ENCODE measurements around the gene MRC2.
"Not testable (repeated sequence)": the region's sequence is repeated elsewhere in the genome, so short reads cannot be mapped to it uniquely, and the experiment has no call there.

Gene MRC2

GRCh38 chr17:62627219-62627903, at the start of gene MRC2:
MRC2 (plus strand) TSS chr17:62627670; CDS start chr17:62627803, 133 bp downstream.
- DNase-seq, result no peak

- DNase-seq, result no peak
Measured at GRCh38 chr17:62578757-62579487, 48.5 kb upstream of the MRC2 start.

GRCh38 chr17:62580947-62581346, 46.5 kb upstream of the MRC2 start:
- DNase-seq, result no peak

GRCh38 chr17:62581764-62582163, 45.7 kb upstream of the MRC2 start:
- DNase-seq, result no peak

- no peak for DNase-seq
Measured at GRCh38 chr17:62587554-62587953, 39.9 kb upstream of the MRC2 start.

- no peak for DNase-seq
Measured at GRCh38 chr17:62588109-62588508, 39.4 kb upstream of the MRC2 start.

GRCh38 chr17:62591333-62591732, 36.1 kb upstream of the MRC2 start:
- DNase-seq, result no peak

GRCh38 chr17:62591822-62592221, 35.6 kb upstream of the MRC2 start:
- DNase-seq, result not testable (repeated sequence)

- DNase-seq, result no peak
Measured at GRCh38 chr17:62592341-62593099, 35.0 kb upstream of the MRC2 start.

- DNase-seq, result no peak
Measured at GRCh38 chr17:62595484-62595883, 32.0 kb upstream of the MRC2 start.

GRCh38 chr17:62596662-62597061, 30.8 kb upstream of the MRC2 start:
- no peak for DNase-seq

- no peak for DNase-seq
Measured at GRCh38 chr17:62597150-62597549, 30.3 kb upstream of the MRC2 start.

GRCh38 chr17:62597920-62598319, 29.6 kb upstream of the MRC2 start:
- no peak for DNase-seq

GRCh38 chr17:62599964-62600657, 27.4 kb upstream of the MRC2 start:
- no peak for DNase-seq

- DNase-seq, result no peak
Measured at GRCh38 chr17:62600805-62601204, 26.7 kb upstream of the MRC2 start.

GRCh38 chr17:62601471-62601870, 26.0 kb upstream of the MRC2 start:
- no peak for DNase-seq

- not testable (repeated sequence) for DNase-seq
Measured at GRCh38 chr17:62603783-62604182, 23.7 kb upstream of the MRC2 start.

- DNase-seq, result no peak
Measured at GRCh38 chr17:62605588-62605987, 21.9 kb upstream of the MRC2 start.

- no peak for DNase-seq
Measured at GRCh38 chr17:62611292-62611691, 16.2 kb upstream of the MRC2 start.

- no peak for DNase-seq
Measured at GRCh38 chr17:62611728-62612127, 15.7 kb upstream of the MRC2 start.

- DNase-seq, result not testable (repeated sequence)
Measured at GRCh38 chr17:62612289-62612688, 15.2 kb upstream of the MRC2 start.

GRCh38 chr17:62613095-62613494, 14.4 kb upstream of the MRC2 start:
- DNase-seq, result not testable (repeated sequence)

GRCh38 chr17:62614142-62614541, 13.3 kb upstream of the MRC2 start:
- DNase-seq, result no peak

Measured in activated effector memory CD4-positive, alpha-beta T cell treated with Interleukin-2 at 50 U/mL for 16 hours (primary cell).